Thoracic aorta (tissue), 2 donors: ENCODE results near the gene DGKZ. TPM values are rescaled to one million over a fixed set of nuclear protein-coding genes. Genes with fewer than 3 reads are reported as not detected.

Experiments
- ATAC-seq: fragments of 150-250 bp; one replicate; pipeline ENCODE4 v1.8.0; 2017; ENCODE audit warnings: low read depth; ENCODE audit not compliant: insufficient number of reproducible peaks, low FRiP score
- DNase-seq: peaks from one replicate; pipeline ENCODE4 v3.0.0-alpha.2; 2020; ENCODE audit warnings: low spot score
- H3K27ac ChIP-seq, 2 donors: fragments of 200-600 bp; sonication (generic); 1 replicate in 1 of 2; 2 replicates in 1 of 2; pipeline ENCODE4 v1.5.1; 2016; ENCODE audit warnings: mild to moderate bottlenecking in 2 of 2, moderate library complexity in 2 of 2
- H3K27me3 ChIP-seq: fragments of 200-600 bp; sonication (generic); replicated peaks from 2 replicates; pipeline ENCODE4 v1.6.0; 2016; ENCODE audit warnings: mild to moderate bottlenecking; ENCODE audit not compliant: insufficient read depth
- H3K36me3 ChIP-seq: fragments of 200-600 bp; sonication (generic); one replicate; pipeline ENCODE4 v1.5.1; 2016
- H3K4me1 ChIP-seq, 2 donors: fragments of 200-600 bp; sonication (generic); 1 replicate in 1 of 2; 2 replicates in 1 of 2; pipeline versions ENCODE4 v1.5.1 to v1.6.0; 2016; ENCODE audit warnings: low read depth in 2 of 2, mild to moderate bottlenecking in 1 of 2; ENCODE audit not compliant: control insufficient read depth in 1 of 2
- H3K4me3 ChIP-seq: fragments of 200-600 bp; sonication (generic); 2 replicates; pipeline ENCODE4 v1.5.1; 2016; ENCODE audit warnings: mild to moderate bottlenecking
- H3K9me3 ChIP-seq: fragments of 200-600 bp; sonication (generic); 2 replicates; pipeline ENCODE4 v1.5.1; 2016
- total RNA-seq, 2 donors: library from RNA; depleted of rRNA; stranded (reverse); fragments of >200 nt; gene quantifications; one replicate each; pipeline versions ENCODE4 v1.1.0 to v1.2.3, GENCODE V29; 2016
- TF ChIP-seq, protein P1 (sequence below): fragments of 200-600 bp; sonication (generic); IDR thresholded peaks from one replicate; pipeline ENCODE4 v1.5.1; 2019; ENCODE audit warnings: antibody characterized with exemption

The DGKZ gene
- total RNA-seq, 2 donors from 2014 or later, result 40.6 to 68.2 TPM

DNA sequence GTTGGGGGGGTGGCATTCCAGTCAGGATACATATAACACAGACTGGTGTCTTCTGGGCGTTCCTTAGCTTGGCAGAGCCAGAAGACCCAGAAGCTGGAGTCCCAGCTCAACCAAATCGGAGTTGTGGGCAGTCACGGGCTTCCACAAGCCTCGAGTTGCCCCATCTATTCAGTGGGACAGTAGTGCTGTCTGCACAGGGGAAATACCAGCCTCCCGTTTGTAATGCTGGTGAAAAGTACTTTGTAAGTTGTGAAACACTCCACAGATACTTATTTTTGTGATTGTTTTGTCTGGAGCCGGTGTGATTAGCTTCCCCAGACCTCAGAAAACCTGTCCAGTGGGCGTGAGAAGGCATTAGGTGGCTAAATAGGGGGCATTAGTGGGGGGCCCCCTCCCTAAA lies 13.6 kb downstream of the DGKZ start:
- DNase-seq (no peak), ATAC-seq (no peak)
- peak overlapping the region; percentile 61 for H3K4me3 ChIP-seq
- TF ChIP-seq, protein P1, sequence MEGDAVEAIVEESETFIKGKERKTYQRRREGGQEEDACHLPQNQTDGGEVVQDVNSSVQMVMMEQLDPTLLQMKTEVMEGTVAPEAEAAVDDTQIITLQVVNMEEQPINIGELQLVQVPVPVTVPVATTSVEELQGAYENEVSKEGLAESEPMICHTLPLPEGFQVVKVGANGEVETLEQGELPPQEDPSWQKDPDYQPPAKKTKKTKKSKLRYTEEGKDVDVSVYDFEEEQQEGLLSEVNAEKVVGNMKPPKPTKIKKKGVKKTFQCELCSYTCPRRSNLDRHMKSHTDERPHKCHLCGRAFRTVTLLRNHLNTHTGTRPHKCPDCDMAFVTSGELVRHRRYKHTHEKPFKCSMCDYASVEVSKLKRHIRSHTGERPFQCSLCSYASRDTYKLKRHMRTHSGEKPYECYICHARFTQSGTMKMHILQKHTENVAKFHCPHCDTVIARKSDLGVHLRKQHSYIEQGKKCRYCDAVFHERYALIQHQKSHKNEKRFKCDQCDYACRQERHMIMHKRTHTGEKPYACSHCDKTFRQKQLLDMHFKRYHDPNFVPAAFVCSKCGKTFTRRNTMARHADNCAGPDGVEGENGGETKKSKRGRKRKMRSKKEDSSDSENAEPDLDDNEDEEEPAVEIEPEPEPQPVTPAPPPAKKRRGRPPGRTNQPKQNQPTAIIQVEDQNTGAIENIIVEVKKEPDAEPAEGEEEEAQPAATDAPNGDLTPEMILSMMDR, result no peak
- H3K27ac ChIP-seq, result peak overlapping the region; percentile 16 to 50
- H3K27me3 ChIP-seq, result no peaks in the 10 kb centered on the region
- H3K9me3 ChIP-seq, result no peaks in the 10 kb centered on the region
- no peaks in the 10 kb centered on the region for H3K36me3 ChIP-seq
- H3K4me1 ChIP-seq, result peaks cover 18 to 30% of the 10 kb centered on the region in 2 donors

DNA sequence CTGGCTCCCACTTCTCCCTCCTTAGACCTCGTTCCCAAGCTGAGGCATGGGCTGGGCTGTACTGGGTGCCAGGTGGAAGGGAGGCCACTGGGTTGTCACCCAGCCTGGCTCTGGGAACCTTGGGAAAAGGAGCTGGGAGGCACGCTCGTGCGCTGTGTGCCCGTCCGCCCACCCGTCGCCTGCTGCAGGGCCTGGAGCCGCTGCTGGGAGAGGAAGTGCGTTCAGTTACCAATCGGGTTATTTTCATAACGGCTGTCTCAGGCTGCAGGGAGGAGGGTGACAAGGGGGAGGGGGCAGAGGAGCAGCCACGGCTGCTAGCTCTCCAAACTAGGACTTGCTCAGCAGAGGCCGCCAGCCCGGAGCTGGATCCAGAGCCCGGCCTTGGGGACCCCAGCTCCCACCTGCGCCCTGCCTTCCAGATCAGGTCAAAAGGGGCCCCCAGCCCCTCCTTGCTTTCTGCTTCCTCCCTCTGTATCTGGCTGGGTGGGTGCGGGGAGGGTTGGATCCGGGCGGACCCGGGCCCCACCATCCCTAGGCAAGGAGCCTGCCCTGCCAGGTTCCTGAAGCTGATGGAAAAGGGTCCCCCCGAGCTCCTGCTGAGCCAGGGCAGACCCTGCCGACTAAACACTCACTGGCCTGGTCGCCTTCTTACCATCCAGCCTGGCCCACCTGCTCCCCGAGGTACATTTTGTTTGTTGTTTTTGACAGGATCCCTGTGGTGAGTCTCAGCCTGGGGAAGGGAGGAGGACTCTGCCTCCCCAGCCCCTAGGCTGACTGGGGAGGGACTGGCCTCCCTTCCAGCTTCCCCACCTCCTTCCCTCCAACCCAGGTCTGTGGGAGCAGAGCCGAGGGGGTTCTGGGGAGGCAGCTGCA lies 14.3 kb downstream of the DGKZ start:
- H3K4me1 ChIP-seq, result peaks cover 18 to 30% of the 10 kb centered on the region in 2 donors
- DNase-seq, result no peak

DNA sequence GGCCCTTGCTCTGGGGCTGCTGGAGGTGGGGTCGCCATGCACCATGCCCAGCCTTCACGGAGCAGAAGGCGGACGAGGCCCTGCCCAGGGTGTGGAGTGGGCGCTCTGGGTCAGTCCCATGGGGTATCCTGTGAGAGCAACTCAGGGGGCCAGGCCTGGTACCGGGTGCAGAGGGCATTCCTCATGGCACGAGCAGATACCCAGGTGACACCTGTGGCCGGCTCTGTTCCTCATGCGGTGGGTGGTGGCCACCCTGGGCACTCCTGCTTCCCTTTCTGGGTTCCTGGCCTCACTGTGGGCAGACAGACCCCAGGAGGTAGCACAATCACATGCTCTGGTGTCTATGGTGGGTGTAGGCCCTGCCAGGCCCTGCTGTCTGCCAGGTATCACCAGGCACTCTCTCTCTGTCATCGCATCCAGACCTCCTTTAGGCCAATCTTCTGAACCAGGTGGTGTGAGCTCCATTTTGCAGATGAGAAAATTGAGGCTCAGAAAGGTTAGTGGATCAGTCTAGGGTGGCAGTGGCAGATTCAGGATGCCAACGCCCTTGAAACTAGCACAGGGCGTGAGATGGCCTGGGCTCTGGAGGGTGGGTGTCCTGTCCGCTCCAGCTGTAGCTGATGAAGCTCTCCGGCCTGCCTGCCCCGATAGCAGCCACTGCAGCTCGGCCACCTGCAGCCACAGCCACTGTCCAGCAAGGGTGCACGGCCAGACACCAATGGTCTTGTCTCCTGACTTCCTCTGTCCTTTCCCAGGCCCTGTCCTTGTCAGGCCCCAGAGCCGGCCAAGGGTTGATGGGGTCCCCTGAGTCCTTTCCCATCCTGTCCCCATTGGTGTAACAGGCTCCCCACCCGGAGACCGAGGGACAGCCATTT lies 15.1 kb downstream of the DGKZ start:
- peaks cover 18 to 34% of the 10 kb centered on the region in 2 donors for H3K4me1 ChIP-seq

More for the DNA sequence above, 14.3 kb downstream of the DGKZ start:
- no peaks in the 10 kb centered on the region for H3K36me3 ChIP-seq
- no peaks in the 10 kb centered on the region for H3K27me3 ChIP-seq
- peak overlapping the region; percentile 16 to 61 for H3K27ac ChIP-seq
- ATAC-seq, result peak; percentile 47
- H3K4me3 ChIP-seq, result peak overlapping the region; percentile 61
- TF ChIP-seq, protein P1, result no peak
- H3K9me3 ChIP-seq, result no peaks in the 10 kb centered on the region

DNA sequence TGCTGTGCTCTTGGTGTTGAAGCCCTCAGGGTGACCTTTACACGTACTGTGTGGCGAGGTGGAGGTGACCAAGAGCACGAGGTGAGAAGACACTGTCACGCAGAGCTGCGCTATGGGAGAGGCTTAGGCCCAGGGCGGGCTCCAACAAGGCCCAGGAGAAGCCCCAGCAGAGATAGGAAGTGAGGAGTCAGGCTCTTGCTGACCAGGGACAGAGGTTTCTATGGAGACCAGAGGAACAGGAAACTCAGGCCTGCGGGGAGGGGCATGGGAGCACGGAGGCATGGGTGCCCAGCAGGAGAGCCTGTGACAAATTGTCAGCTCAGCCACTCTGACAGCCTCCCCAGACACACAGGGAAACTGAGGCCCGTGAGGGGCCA lies 15.8 kb downstream of the DGKZ start:
- H3K27ac ChIP-seq, result peak overlapping the region in 1 of 2 donors; percentile 61
- no peaks in the 10 kb centered on the region for H3K27me3 ChIP-seq
- no peaks in the 10 kb centered on the region for H3K9me3 ChIP-seq
- ATAC-seq (no peak), DNase-seq (no peak)
- H3K4me3 ChIP-seq, result no peak overlapping the region
- TF ChIP-seq, protein P1, result no peak
- H3K36me3 ChIP-seq, result no peaks in the 10 kb centered on the region
- H3K4me1 ChIP-seq, result peaks cover 18 to 38% of the 10 kb centered on the region in 2 donors

More for the DNA sequence above, 15.1 kb downstream of the DGKZ start:
- Histone ChIP-seq H3K27ac (peak overlapping the region in 1 of 2 donors; percentile 61), H3K27me3 (no peaks in the 10 kb centered on the region), H3K9me3 (no peaks in the 10 kb centered on the region), H3K4me3 (peak overlapping the region; percentile 61), H3K36me3 (no peaks in the 10 kb centered on the region)
- no peak for DNase-seq
- ATAC-seq, result no peak
- TF ChIP-seq, protein P1, result no peak
